Left lobe of liver (tissue), 2 donors: ENCODE measurements around the gene PHF13. TPM values are rescaled to one million over a fixed set of nuclear protein-coding genes. Genes with fewer than 3 reads are reported as not detected.
"Not testable (repeated sequence)": the region's sequence is repeated elsewhere in the genome, so short reads cannot be mapped to it uniquely, and the experiment has no call there.

ENCODE experiments used
- ATAC-seq: fragments of 200-7000 bp; cut with Tn5 transposase; one replicate; pipeline ENCODE4 v1.9.1; 2020; ENCODE audit warnings: mild to moderate bottlenecking, moderate library complexity
- DNase-seq: peaks from one replicate; pipeline ENCODE4 v3.0.0-alpha.2; 2020; ENCODE audit warnings: low spot score
- total RNA-seq: library from RNA; stranded (reverse); gene quantifications from one replicate; pipeline ENCODE4 v1.2.1, GENCODE V29; 2021
- donor health status: DM: no; HTN: no; CAD: no; lungs with moderate emphysema.
- donor health status: DM: no; HTN: yes; CAD: no.

PHF13 gene
- total RNA-seq, 1 donor from 2014 or later = 5.5 TPM

DNA sequence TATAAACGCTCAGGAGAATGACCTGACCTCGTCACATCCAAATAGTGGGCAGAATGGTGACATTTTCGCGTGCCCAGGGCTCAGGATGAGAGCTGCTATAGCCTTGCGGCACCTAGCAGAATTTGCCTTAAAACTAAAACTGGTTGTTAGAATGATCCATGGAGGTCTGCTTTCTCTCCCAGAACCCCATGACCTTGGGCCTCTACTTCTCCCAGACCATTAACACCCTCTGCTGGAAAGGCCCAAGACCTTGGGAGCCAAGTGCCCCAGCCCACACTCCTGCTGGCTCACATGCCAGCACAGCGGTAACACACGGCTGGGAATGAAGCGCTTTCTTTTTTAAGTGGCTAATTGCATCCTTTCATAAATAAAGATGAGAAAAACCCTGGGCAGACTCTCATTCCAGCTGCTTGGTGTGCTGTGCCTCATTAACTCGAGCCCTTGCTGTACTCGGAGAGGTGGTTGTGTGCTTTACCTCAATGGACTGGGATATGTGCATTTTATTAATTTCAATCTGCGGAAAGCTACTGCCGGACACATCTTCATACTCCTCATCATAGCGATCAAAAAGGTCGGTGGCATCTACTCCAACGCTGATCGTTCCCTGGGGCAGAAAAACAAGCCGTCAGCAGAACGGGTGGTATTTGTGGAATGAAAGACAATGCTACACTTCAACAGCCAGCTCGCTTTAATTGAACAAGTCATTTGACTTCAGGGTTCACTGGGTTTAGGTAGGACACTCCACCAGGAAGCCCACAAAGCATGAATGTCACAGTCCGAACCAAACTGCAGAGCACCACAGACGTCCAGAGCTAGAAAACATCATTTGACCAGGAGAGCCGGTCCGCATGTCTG is 40.1 kb downstream of the PHF13 start:
- ATAC-seq (no peak), DNase-seq (no peak)

DNA sequence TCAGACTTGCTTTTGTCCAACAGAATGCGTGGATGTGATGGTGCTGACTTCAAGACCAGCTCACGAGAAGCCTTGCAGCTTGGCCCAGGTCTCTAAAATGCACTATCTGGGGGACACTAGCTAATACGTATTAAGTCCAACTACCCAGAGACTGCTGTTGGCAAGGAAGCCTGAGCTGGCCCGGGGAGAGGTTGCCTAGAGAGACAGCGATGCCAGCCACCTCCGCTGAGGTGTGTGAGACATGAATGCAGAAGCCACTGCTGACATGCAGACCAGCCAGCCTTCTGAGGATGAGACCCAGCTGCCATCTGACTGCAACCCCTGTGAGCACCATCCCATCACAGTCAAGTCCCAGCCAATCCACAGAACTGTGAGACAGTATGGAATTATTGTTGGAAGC is 43.6 kb downstream of the PHF13 start:
- DNase-seq = no peak
- ATAC-seq = no peak

DNA sequence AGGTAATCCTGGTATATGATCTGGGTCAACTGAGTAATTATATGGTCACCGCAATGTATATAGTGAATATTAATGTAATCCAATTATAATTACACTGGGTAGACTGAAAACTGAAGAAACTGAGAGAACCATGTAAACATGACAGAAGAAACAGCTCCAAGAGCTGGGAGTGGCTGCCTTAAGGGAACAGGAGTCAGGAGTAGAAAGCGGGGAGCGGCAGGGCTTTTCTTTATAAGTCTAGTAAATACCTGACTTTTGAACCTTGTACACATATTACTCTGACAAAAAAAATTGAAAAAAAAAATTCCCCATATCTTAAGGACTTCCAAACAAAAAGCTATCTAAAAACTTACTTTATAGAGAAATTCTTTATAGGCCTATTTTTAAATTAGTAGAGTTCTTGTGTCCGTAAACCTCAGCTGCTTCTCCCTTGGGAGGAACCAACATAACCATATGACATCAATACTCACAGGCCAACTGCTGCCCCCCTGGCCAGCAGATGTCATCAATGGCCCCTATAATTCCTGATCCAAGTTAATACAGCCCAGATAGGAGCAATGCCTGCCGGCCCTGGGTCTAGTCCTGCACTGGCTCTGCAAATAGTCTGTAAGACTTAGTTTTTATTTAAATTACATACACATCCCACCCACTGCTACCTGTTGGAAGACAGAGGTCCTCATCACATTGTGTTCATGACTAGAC is 45.0 kb downstream of the PHF13 start:
- ATAC-seq (no peak), DNase-seq (no peak)

DNA sequence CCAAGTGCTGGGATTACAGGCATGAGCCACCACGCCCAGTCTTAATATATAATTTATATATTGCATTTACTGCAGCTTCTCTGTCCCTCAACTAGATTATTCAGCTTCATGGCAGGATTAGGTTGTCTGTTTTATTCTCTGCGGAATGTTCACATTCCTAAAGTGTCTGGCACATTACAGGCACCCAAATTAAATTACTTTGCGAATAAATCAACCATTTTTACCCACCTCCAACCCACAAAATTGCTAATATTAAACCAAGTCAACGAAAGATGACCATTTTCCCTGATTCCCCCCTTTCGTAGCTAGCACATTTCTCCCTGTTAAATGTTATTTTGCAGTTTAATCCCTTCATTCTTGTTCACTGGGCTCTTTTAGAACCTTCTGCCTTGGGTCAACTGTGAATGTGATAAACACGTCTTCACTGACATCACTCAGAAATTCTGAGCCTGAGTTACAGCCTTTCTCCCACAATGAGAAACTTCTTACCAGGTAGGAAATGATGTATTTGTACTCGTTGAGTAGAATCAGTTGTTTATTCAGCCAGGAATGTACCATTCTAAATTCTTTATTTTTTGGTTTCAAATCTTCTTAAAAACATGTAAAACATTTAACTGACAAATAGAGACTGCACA is 47.0 kb downstream of the PHF13 start:
- no peak for ATAC-seq
- no peak for DNase-seq

DNA sequence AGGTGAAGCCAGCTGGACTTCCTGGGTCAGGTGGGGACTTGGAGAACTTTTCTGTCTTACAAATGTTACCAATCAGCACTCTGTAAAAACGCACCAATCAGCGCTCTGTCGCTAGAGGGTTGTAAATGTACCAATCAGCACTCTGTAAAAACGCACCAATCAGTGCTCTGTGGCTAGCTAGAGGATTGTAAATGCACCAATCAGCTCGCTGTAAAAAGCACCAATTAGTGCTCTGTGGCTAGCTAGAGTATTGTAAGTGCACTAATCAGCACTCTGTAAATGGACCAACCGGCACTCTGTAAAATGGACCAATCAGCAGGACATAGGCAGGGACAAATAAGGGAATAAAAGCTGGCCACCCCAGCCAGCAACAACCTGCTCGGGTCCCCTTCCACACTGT is 48.9 kb downstream of the PHF13 start:
- ATAC-seq, DNase-seq: not testable (repeated sequence)

DNA sequence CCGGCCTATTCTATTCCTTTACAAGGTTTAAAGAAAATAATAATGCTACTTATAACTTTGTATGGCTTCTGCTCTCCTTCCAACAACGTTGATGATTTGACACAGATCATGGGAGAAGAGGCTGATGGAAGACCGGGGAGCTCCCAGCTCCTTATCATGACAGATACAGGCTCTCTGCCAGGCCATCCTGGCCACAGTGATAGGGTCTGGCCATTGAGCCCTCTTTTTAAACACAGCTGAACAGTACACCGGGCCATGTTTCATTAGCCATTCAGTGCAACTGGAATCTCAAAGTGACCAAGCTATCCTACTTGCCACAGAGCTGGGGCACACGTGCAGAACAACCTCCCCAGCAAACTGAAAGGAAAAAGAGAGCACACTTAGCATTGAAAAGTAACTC is 53.2 kb downstream of the PHF13 start:
- no peak for DNase-seq
- no peak for ATAC-seq

DNA sequence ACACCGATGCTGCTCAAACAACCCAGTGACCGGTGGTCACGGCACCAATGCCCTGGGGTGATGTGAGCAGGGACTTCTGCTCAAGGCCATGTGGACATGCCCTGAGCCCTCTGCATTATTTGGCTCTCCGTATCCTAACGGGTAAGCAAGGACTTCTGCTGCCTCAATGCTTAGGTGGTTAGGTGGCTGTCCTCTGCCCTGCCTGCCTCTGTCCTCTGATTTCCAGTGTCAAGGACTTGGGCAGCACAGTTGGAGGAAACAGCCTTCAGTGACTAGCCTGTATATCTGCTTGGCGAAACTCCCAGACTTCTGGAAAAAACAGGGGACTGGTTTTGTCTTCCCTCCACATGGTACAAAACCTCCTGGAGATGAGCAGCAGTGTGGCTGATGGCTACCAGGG is 53.6 kb downstream of the PHF13 start:
- DNase-seq (no peak), ATAC-seq (no peak)

DNA sequence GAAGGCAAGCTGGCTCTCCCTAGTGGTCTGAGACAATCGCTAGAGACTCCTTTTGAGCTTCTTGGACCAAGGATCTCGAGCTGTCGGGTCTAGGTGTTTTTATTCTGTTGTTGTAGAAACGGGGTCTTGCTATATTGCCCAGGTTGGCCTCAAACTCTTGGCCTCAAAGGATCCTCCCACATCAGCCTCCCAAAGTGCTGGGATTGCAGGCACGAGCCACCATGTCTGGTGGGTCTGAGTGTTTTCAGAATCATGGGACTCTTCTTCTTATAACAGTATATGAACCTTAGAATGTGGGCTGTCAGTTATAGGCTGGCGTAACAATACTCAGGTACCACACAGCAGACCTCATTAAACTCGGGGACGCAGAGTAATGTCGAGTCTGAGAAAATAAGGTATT is 55.0 kb downstream of the PHF13 start:
- ATAC-seq = no peak

DNA sequence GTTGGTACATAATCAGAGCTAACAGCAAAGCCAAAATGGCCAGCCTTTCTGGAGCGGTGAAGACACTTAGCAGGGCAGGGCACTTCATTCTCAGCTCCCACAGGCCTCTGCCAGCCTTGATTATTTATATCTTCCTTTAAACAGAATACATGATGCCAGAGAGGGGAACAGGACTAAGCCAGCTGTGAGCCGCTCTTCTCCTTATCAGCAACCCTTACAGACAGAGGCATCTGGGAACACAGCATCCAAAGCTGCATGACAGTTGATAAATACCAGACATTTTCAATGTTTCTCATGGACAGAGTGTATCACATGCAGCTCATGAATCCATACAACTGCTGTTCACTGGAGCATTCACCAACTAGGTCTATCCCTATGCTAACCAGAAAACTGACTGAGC is 59.0 kb downstream of the PHF13 start:
- ATAC-seq (peak; percentile 23), DNase-seq (no peak)

More for the DNA sequence above, 55.0 kb downstream of the PHF13 start:
- no peak for DNase-seq

Other genes with a start within 250 kb of the PHF13 start
- 13.2 TPM for gene ACOT7, start 220.0 kb upstream of the PHF13 start, total RNA-seq
- 0.13 TPM for gene HES2, start 193.8 kb upstream of the PHF13 start, total RNA-seq
- gene ESPN, start 189.0 kb upstream of the PHF13 start, total RNA-seq = 172 TPM
- gene TNFRSF25, start 147.6 kb upstream of the PHF13 start, total RNA-seq = 2.1 TPM
- gene PLEKHG5, start 122.1 kb upstream of the PHF13 start, total RNA-seq = 1.1 TPM
- 11.1 TPM for gene NOL9, start 59.2 kb upstream of the PHF13 start, total RNA-seq
- 0.05 TPM for gene TAS1R1, start 58.4 kb upstream of the PHF13 start, total RNA-seq
- 38.4 TPM for gene ZBTB48, start 33.7 kb upstream of the PHF13 start, total RNA-seq
- gene KLHL21, start 10.9 kb upstream of the PHF13 start, total RNA-seq = 20.0 TPM
- 9.7 TPM for gene THAP3, start 11.1 kb downstream of the PHF13 start, total RNA-seq
- 29.5 TPM for gene DNAJC11, start 88.1 kb downstream of the PHF13 start, total RNA-seq
- 33.6 TPM for gene CAMTA1, start 171.7 kb downstream of the PHF13 start, total RNA-seq